Measurements from ENCODE around the gene UBR3. TPM values are rescaled to one million over a fixed set of nuclear protein-coding genes. Genes with fewer than 3 reads are reported as not detected.
A peak's percentile ranks its signal among the peaks of the same experiment; 100 is the strongest.

UBR3 gene
- total and polyA plus RNA-seq, 2 experiments from 2014 or later: 10.7 to 28.0 TPM

DNA sequence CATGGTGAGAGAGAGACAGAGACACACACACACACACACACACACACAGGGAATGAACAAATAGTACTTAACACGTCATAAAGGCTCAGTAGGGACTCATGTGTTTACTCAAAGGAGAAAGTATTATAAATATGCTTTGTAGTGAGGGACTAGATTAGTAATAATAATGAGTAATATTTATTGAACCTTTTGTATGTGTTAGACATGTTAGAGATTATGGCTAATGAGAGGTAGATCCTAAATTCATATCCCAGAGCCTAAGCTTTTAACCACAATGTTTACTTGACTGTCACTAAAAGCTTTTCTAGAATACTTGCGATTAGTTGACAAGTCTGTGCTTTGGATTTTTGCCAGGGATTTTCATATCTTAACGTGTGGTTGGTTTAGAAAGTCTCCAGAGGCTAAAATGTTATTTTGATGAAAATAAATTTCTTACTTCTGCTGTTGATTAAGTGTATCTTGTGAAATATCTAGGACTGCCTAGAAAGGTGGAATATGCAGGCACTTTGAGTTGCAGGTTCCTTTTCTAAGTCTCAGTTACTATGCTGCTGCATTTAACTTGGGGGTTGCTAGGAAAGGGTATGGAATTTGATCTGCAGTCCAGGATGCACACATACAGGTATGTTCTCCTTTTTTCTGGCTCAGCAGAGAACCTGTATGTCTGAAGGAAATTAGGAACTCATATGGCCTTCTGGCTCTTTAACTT lies 64.5 kb downstream of the UBR3 start (continued):
- TF ChIP-seq, protein P1, sequence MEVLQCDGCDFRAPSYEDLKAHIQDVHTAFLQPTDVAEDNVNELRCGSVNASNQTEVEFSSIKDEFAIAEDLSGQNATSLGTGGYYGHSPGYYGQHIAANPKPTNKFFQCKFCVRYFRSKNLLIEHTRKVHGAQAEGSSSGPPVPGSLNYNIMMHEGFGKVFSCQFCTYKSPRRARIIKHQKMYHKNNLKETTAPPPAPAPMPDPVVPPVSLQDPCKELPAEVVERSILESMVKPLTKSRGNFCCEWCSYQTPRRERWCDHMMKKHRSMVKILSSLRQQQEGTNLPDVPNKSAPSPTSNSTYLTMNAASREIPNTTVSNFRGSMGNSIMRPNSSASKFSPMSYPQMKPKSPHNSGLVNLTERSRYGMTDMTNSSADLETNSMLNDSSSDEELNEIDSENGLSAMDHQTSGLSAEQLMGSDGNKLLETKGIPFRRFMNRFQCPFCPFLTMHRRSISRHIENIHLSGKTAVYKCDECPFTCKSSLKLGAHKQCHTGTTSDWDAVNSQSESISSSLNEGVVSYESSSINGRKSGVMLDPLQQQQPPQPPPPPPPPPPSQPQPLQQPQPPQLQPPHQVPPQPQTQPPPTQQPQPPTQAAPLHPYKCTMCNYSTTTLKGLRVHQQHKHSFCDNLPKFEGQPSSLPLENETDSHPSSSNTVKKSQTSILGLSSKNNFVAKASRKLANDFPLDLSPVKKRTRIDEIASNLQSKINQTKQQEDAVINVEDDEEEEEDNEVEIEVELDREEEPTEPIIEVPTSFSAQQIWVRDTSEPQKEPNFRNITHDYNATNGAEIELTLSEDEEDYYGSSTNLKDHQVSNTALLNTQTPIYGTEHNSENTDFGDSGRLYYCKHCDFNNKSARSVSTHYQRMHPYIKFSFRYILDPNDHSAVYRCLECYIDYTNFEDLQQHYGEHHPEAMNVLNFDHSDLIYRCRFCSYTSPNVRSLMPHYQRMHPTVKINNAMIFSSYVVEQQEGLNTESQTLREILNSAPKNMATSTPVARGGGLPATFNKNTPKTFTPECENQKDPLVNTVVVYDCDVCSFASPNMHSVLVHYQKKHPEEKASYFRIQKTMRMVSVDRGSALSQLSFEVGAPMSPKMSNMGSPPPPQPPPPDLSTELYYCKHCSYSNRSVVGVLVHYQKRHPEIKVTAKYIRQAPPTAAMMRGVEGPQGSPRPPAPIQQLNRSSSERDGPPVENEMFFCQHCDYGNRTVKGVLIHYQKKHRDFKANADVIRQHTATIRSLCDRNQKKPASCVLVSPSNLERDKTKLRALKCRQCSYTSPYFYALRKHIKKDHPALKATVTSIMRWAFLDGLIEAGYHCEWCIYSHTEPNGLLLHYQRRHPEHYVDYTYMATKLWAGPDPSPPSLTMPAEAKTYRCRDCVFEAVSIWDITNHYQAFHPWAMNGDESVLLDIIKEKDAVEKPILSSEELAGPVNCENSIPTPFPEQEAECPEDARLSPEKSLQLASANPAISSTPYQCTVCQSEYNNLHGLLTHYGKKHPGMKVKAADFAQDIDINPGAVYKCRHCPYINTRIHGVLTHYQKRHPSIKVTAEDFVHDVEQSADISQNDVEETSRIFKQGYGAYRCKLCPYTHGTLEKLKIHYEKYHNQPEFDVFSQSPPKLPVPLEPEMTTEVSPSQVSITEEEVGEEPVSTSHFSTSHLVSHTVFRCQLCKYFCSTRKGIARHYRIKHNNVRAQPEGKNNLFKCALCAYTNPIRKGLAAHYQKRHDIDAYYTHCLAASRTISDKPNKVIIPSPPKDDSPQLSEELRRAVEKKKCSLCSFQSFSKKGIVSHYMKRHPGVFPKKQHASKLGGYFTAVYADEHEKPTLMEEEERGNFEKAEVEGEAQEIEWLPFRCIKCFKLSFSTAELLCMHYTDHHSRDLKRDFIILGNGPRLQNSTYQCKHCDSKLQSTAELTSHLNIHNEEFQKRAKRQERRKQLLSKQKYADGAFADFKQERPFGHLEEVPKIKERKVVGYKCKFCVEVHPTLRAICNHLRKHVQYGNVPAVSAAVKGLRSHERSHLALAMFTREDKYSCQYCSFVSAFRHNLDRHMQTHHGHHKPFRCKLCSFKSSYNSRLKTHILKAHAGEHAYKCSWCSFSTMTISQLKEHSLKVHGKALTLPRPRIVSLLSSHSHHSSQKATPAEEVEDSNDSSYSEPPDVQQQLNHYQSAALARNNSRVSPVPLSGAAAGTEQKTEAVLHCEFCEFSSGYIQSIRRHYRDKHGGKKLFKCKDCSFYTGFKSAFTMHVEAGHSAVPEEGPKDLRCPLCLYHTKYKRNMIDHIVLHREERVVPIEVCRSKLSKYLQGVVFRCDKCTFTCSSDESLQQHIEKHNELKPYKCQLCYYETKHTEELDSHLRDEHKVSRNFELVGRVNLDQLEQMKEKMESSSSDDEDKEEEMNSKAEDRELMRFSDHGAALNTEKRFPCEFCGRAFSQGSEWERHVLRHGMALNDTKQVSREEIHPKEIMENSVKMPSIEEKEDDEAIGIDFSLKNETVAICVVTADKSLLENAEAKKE (CRISPR knock-in tag; IDR thresholded peaks at IDR 0.05): no peak
- TF ChIP-seq JUNB (IDR thresholded peaks at IDR 0.05; ENCODE audit: unreplicated experiment) (no peak), EZH2phosphoT487 (IDR thresholded peaks at IDR 0.05; ENCODE audit: unreplicated experiment) (no peak), ZNF331 (CRISPR knock-in tag; IDR thresholded peaks at IDR 0.05; ENCODE audit: low read depth) (no peak), POLR2AphosphoS5 (IDR thresholded peaks at IDR 0.05; ENCODE audit: low read depth) (no peak), NANOG (IDR thresholded peaks at IDR 0.05; ENCODE audit: borderline replicate concordance) (no peak)

DNA sequence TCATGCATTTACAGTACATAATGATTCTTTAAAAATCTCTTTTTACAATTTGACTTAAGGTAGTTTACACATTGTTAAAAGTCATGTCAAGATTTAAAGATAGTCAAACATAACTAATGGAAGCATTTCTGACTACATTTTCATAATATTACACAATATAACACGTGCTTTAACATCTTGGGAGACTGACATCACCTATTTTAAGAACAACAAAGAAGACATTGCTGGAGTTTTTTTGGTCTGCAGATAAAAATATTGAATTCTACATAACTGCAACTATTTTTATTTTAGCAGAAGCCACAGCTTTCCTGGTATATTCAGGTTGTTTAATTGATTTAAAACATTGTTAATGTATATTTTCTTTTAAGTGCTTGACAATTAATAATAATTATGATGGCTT lies 65.7 kb downstream of the UBR3 start:
- Mint-ChIP-seq H3K27ac (no peak overlapping the region), H3K36me3 (ENCODE audit: low read depth) (no peaks in the 10 kb centered on the region), H3K4me1 (peaks cover 8% of the 10 kb centered on the region), H3K27me3 (ENCODE audit: insufficient read depth, low read depth, poor library complexity) (no peaks in the 10 kb centered on the region), H3K9me3 (no peaks in the 10 kb centered on the region), H3K4me3 (no peak overlapping the region)
- H3K4me3 ChIP-seq: no peak overlapping the region
- no peak overlapping the region for H2AFZ ChIP-seq
- H3K4me2 ChIP-seq: no peak overlapping the region
- H3K4me1 ChIP-seq (ENCODE audit: insufficient read depth): 0 out of 2 replicates have a peak, but pooled peaks cover 5% of the 10 kb centered on the region
- H3F3A ChIP-seq (replicated peaks; ENCODE audit: low read depth): no peaks in the 10 kb centered on the region
- H3K27me3 ChIP-seq (ENCODE audit: insufficient read depth): no peaks in the 10 kb centered on the region
- 0 out of 2 replicates have a peak overlapping the region, but pooled peaks have one; percentile 28 for H3K27ac ChIP-seq (ENCODE audit: low read depth)
- no peaks in the 10 kb centered on the region for H4K20me1 ChIP-seq (replicated peaks; ENCODE audit: insufficient read depth)
- H3K79me2 ChIP-seq (replicated peaks; ENCODE audit: insufficient read depth): no peaks in the 10 kb centered on the region
- no peaks in the 10 kb centered on the region for H3K36me3 ChIP-seq (ENCODE audit: insufficient read depth)
- H3K9me2 ChIP-seq (ENCODE audit: insufficient read depth): no peaks in the 10 kb centered on the region
- ATAC-seq: no peak
- no peak for DNase-seq (ENCODE audit: low spot score)
- TF ChIP-seq ZNF114 (CRISPR knock-in tag; IDR thresholded peaks at IDR 0.05) (no peak), EZH2phosphoT487 (IDR thresholded peaks at IDR 0.05; ENCODE audit: unreplicated experiment) (no peak), STAT1 (IDR thresholded peaks at IDR 0.05; ENCODE audit: unreplicated experiment) (no peak), NANOG (IDR thresholded peaks at IDR 0.05; ENCODE audit: borderline replicate concordance) (no peak), EZH2 (IDR thresholded peaks at IDR 0.05; ENCODE audit: low read depth, unreplicated experiment) (no peak), ZNF331 (CRISPR knock-in tag; IDR thresholded peaks at IDR 0.05; ENCODE audit: low read depth) (no peak)
- TF ChIP-seq, protein P2, sequence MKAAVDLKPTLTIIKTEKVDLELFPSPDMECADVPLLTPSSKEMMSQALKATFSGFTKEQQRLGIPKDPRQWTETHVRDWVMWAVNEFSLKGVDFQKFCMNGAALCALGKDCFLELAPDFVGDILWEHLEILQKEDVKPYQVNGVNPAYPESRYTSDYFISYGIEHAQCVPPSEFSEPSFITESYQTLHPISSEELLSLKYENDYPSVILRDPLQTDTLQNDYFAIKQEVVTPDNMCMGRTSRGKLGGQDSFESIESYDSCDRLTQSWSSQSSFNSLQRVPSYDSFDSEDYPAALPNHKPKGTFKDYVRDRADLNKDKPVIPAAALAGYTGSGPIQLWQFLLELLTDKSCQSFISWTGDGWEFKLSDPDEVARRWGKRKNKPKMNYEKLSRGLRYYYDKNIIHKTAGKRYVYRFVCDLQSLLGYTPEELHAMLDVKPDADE (IDR thresholded peaks at IDR 0.05): no peak
- TF ChIP-seq, protein P3, sequence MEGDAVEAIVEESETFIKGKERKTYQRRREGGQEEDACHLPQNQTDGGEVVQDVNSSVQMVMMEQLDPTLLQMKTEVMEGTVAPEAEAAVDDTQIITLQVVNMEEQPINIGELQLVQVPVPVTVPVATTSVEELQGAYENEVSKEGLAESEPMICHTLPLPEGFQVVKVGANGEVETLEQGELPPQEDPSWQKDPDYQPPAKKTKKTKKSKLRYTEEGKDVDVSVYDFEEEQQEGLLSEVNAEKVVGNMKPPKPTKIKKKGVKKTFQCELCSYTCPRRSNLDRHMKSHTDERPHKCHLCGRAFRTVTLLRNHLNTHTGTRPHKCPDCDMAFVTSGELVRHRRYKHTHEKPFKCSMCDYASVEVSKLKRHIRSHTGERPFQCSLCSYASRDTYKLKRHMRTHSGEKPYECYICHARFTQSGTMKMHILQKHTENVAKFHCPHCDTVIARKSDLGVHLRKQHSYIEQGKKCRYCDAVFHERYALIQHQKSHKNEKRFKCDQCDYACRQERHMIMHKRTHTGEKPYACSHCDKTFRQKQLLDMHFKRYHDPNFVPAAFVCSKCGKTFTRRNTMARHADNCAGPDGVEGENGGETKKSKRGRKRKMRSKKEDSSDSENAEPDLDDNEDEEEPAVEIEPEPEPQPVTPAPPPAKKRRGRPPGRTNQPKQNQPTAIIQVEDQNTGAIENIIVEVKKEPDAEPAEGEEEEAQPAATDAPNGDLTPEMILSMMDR (conservative IDR thresholded peaks at IDR 0.05; ENCODE audit: low read depth in 2 of 2): no peak

Measured in GM23338 (cell line).